HCT116 (cell line): ENCODE measurements around the gene CXADR.

Experiments used
- CTCF ChIP-seq, 3 experiments: fragments of 200-600 bp in 1 of 3; sonication (generic) in 1 of 3; IDR thresholded peaks in 2 of 3; conservative IDR thresholded peaks in 1 of 3; 2 replicates each; pipeline ENCODE4 v1.5.1; 2012 to 2017; ENCODE audit warnings: low read depth in 2 of 3, low read length in 2 of 3, antibody characterized with exemption in 1 of 3, borderline replicate concordance in 1 of 3, control low read depth in 1 of 3, mild to moderate bottlenecking in 1 of 3, mixed read lengths in 1 of 3, mixed run types in 1 of 3, moderate library complexity in 1 of 3; ENCODE audit not compliant: insufficient read depth in 1 of 3
- FOSL1 ChIP-seq: IDR thresholded peaks from 2 replicates; pipeline ENCODE4 v1.6.1; 2012; ENCODE audit warnings: low read depth
- MAX ChIP-seq: IDR thresholded peaks from 2 replicates; pipeline ENCODE4 v1.6.1; 2012
- SRF ChIP-seq: IDR thresholded peaks from 2 replicates; pipeline ENCODE4 v1.6.1; 2012; ENCODE audit warnings: low read depth
- ZNF274 ChIP-seq: fragments of 200-500 bp; sonication (Bioruptor generic); IDR thresholded peaks from 2 replicates; pipeline ENCODE4 v1.6.1; 2014; ENCODE audit warnings: mild to moderate bottlenecking, low read depth, low read length, inconsistent platforms

GRCh38 chr21:17523007-17523451 lies 10.2 kb downstream of the CXADR start:
- TF ChIP-seq FOSL1 (no peak), CTCF (IDR thresholded peaks at IDR 0.05 in 2 of 3, conservative IDR thresholded peaks at IDR 0.05 in 1 of 3; ENCODE audit: borderline replicate concordance in 1 of 3, insufficient read depth in 1 of 3, low read depth in 2 of 3, low read length in 2 of 3) (no peak), MAX (no peak), ZNF274 (no peak), SRF (no peak)
